HL-60 (cell line): ENCODE measurements around the gene FMN1.

Experiments
- DNase-seq, 2 experiments: peaks; one replicate each; pipeline ENCODE4 v3.0.0-alpha.2; 2010 to 2020; ENCODE audit warnings: low read depth in 1 of 2, low spot score in 1 of 2
- H3K27ac ChIP-seq: fragments of 250-450 bp; sonication (Bioruptor Pico); replicated peaks from 2 replicates; pipeline ENCODE4 v1.5.1; 2020; ENCODE audit warnings: mild to moderate bottlenecking, moderate library complexity
- H3K27me3 ChIP-seq: fragments of 250-450 bp; sonication (Bioruptor Pico); 2 replicates; pipeline ENCODE4 v1.5.1; 2021; ENCODE audit warnings: mild to moderate bottlenecking, moderate library complexity; ENCODE audit not compliant: insufficient read depth, poor library complexity, severe bottlenecking
- H3K4me3 ChIP-seq: replicated peaks from 2 replicates; pipeline ENCODE4 v1.5.1; 2011; ENCODE audit warnings: mild to moderate bottlenecking, control low read depth, low read length; ENCODE audit not compliant: insufficient read depth
- GABPA ChIP-seq: IDR thresholded peaks from 2 replicates; pipeline ENCODE4 v1.6.1; 2012; ENCODE audit warnings: low read depth
- POLR2AphosphoS5 ChIP-seq: IDR thresholded peaks from 2 replicates; pipeline ENCODE4 v1.6.1; 2012; ENCODE audit warnings: low read depth
- REST ChIP-seq: IDR thresholded peaks from 2 replicates; pipeline ENCODE4 v1.6.1; 2012; ENCODE audit warnings: low read depth; ENCODE audit not compliant: insufficient replicate concordance
- SPI1 ChIP-seq: IDR thresholded peaks from 2 replicates; pipeline ENCODE4 v1.6.1; 2012; ENCODE audit warnings: low read depth, mild to moderate bottlenecking, borderline replicate concordance
- TF ChIP-seq, protein P1 (sequence below): IDR thresholded peaks from one replicate; pipeline ENCODE4 v1.5.1; 2011; ENCODE audit warnings: low read length, control low read depth, inconsistent platforms; ENCODE audit not compliant: insufficient read depth

Gene FMN1

GRCh38 chr15:32840507-32841245, 353.8 kb downstream of the FMN1 start:
- TF ChIP-seq SPI1 (no peak), GABPA (no peak), POLR2AphosphoS5 (no peak), REST (no peak)
- TF ChIP-seq, protein P1, sequence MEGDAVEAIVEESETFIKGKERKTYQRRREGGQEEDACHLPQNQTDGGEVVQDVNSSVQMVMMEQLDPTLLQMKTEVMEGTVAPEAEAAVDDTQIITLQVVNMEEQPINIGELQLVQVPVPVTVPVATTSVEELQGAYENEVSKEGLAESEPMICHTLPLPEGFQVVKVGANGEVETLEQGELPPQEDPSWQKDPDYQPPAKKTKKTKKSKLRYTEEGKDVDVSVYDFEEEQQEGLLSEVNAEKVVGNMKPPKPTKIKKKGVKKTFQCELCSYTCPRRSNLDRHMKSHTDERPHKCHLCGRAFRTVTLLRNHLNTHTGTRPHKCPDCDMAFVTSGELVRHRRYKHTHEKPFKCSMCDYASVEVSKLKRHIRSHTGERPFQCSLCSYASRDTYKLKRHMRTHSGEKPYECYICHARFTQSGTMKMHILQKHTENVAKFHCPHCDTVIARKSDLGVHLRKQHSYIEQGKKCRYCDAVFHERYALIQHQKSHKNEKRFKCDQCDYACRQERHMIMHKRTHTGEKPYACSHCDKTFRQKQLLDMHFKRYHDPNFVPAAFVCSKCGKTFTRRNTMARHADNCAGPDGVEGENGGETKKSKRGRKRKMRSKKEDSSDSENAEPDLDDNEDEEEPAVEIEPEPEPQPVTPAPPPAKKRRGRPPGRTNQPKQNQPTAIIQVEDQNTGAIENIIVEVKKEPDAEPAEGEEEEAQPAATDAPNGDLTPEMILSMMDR: no peak
- Histone ChIP-seq H3K4me3 (no peak overlapping the region), H3K27me3 (peaks cover 6% of the 10 kb centered on the region), H3K27ac (no peak overlapping the region)
- DNase-seq: no peak

DNA sequence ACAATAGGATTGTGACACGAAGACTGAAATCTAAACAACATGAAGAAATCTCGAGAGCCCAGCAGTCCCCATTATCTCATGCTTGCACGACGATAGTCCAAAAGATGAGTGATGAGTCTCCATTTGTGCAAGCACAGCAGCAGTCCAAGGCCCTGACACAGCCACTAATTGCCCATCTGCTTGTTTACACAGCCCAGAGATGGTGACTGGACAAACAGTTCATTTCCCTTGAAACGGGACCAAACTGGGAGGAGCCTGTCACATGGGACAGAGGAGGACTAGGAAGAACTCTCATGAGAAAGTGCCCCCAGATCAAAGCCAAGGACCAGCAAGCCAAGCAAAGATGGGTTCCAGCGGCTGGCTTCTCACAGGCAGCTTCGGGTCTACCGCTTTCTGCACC, 355.7 kb downstream of the FMN1 start:
- Histone ChIP-seq H3K27me3 (peaks cover 6% of the 10 kb centered on the region), H3K4me3 (no peak overlapping the region), H3K27ac (no peak overlapping the region)
- TF ChIP-seq, protein P1: no peak
- TF ChIP-seq GABPA: no peak
- TF ChIP-seq SPI1: no peak
- no peak for TF ChIP-seq POLR2AphosphoS5
- TF ChIP-seq REST: no peak
- no peak for DNase-seq

DNA sequence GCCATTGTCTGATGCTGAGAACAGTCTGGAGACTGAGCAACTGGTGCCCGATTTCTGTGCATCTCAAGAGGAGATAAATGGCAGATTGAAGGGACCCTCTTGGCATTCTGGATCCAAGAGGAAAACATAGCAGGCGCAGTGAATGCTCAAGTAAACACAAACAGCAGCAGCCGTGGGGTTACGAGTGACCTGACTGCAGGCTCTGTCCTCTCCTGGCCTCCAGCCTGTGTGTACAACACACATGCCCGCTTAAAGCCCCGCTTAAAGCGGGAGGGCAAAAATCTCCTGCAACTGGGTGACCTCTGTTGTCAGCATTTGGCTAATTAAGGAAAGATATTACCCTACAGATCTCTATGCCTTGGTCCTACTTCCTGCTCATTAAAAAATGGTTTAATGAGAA, 356.2 kb downstream of the FMN1 start:
- Histone ChIP-seq H3K27ac (no peak overlapping the region), H3K4me3 (no peak overlapping the region), H3K27me3 (peaks cover 6% of the 10 kb centered on the region)
- TF ChIP-seq REST (no peak), SPI1 (no peak), POLR2AphosphoS5 (no peak), GABPA (no peak)
- TF ChIP-seq, protein P1: no peak
- no peak for DNase-seq
